K562 (cell line): Measurements from ENCODE around the gene ERGIC1. TPM values are rescaled to one million over a fixed set of nuclear protein-coding genes. Genes with fewer than 3 reads are reported as not detected.

ENCODE experiments used
- CTCFL ChIP-seq: IDR thresholded peaks from 2 replicates; pipeline ENCODE4 v1.6.1; 2011; ENCODE audit warnings: borderline replicate concordance, low read depth, mild to moderate bottlenecking, moderate library complexity, low read length; ENCODE audit not compliant: insufficient read depth, poor library complexity, severe bottlenecking
- CXXC5 ChIP-seq: fragments of 250-450 bp; sonication (Bioruptor Pico); IDR thresholded peaks from 2 replicates; pipeline ENCODE4 v1.8.0; 2022; ENCODE audit warnings: inconsistent platforms, mild to moderate bottlenecking, moderate library complexity
- FOXP1 ChIP-seq: sonication (generic); formaldehyde crosslinking; IDR thresholded peaks from 2 replicates; pipeline ENCODE4 v1.8.0; 2022; ENCODE audit warnings: mild to moderate bottlenecking, missing genetic modification reagents
- GATA2 ChIP-seq: sonication (generic); formaldehyde crosslinking; IDR thresholded peaks from 2 replicates; pipeline ENCODE4 v1.4.0; 2020; ENCODE audit warnings: mild to moderate bottlenecking, missing genetic modification reagents
- HCFC1 ChIP-seq: IDR thresholded peaks from 2 replicates; pipeline ENCODE4 v1.6.1; 2012; ENCODE audit warnings: low read depth, low read length, improper control_type of control experiment
- NBN ChIP-seq: fragments of 450-650 bp; IDR thresholded peaks from 2 replicates; pipeline ENCODE4 v1.6.1; 2016; ENCODE audit warnings: low read depth, mild to moderate bottlenecking
- NEUROD1 ChIP-seq: fragments of 150-350 bp; IDR thresholded peaks from 2 replicates; pipeline ENCODE4 v1.6.1; 2014; ENCODE audit warnings: borderline replicate concordance, low read length, low read depth; ENCODE audit not compliant: partially characterized antibody
- NFE2L1 ChIP-seq: fragments of 450-650 bp; IDR thresholded peaks from 2 replicates; pipeline ENCODE4 v1.6.1; 2016; ENCODE audit warnings: missing genetic modification characterization, low read depth, mild to moderate bottlenecking, missing compliant biosample characterization, moderate library complexity, borderline replicate concordance
- NR2C2 ChIP-seq, 2 experiments: fragments of 200-800 bp in 1 of 2; sonication (Bioruptor generic) in 1 of 2; sonication (generic) in 1 of 2; formaldehyde crosslinking in 1 of 2; IDR thresholded peaks; 2 replicates each; pipeline versions ENCODE4 v1.6.1 to v1.8.0; 2016 to 2022; ENCODE audit warnings: mild to moderate bottlenecking in 1 of 2, missing compliant biosample characterization in 1 of 2, missing genetic modification characterization in 1 of 2, missing genetic modification reagents in 1 of 2
- PHTF2 ChIP-seq: fragments of 250-450 bp; sonication (Bioruptor Pico); IDR thresholded peaks from 2 replicates; pipeline ENCODE4 v1.5.0; 2021; ENCODE audit warnings: mild to moderate bottlenecking
- POLR2G ChIP-seq: fragments of 200-400 bp; formaldehyde crosslinking; IDR thresholded peaks from 2 replicates; pipeline ENCODE4 v1.6.1; 2017; ENCODE audit warnings: low read depth, mild to moderate bottlenecking, antibody characterized with exemption, low read length, moderate library complexity
- SMARCC2 ChIP-seq: fragments of 450-650 bp; IDR thresholded peaks from 2 replicates; pipeline ENCODE4 v1.6.1; 2017; ENCODE audit warnings: antibody characterized with exemption, moderate library complexity, mild to moderate bottlenecking, low read depth
- SP1 ChIP-seq: sonication (generic); formaldehyde crosslinking; IDR thresholded peaks from 2 replicates; pipeline ENCODE4 v1.8.1; 2022; ENCODE audit warnings: mild to moderate bottlenecking, missing genetic modification reagents
- TCF3 ChIP-seq: sonication (generic); formaldehyde crosslinking; IDR thresholded peaks from 2 replicates; pipeline ENCODE4 v1.4.0; 2020; ENCODE audit warnings: mild to moderate bottlenecking, missing genetic modification reagents
- ZBTB49 ChIP-seq: sonication (generic); formaldehyde crosslinking; IDR thresholded peaks from 2 replicates; pipeline ENCODE4 v1.8.0; 2022; ENCODE audit warnings: missing genetic modification reagents, mild to moderate bottlenecking, borderline replicate concordance
- ZNF212 ChIP-seq: fragments of 450-650 bp; formaldehyde crosslinking; IDR thresholded peaks from 2 replicates; pipeline ENCODE4 v1.4.0; 2020; ENCODE audit warnings: mild to moderate bottlenecking
- ZNF224 ChIP-seq: sonication (generic); formaldehyde crosslinking; IDR thresholded peaks from 2 replicates; pipeline ENCODE4 v1.8.0; 2022; ENCODE audit warnings: mild to moderate bottlenecking, missing genetic modification reagents
- polyA plus RNA-seq, 8 experiments: library from polyadenylated mRNA; depleted of rRNA in 4 of 8; stranded (reverse) in 5 of 8; unstranded in 3 of 8; fragments of >200 nt; fragmentation: Nextera tagmentation in 2 of 8; fragmentation: Illumina TruSeq in 1 of 8; extraction: Ambion mirVana in 2 of 8; extraction: Trizol in 1 of 8; gene quantifications; 2 replicates each; pipeline versions ENCODE4 v1.2.1 to v1.2.3, GENCODE V29; 2011 to 2014; ENCODE audit warnings: inconsistent platforms in 1 of 8, missing spikeins in 1 of 8
- total RNA-seq, 7 experiments: library from RNA; depleted of rRNA in 6 of 7; stranded (reverse); fragments of >200 nt in 6 of 7; fragmentation: Illumina TruSeq in 2 of 7; extraction: Trizol in 2 of 7; gene quantifications; 2 replicates each; pipeline versions ENCODE4 v1.2.1 to v1.2.3, GENCODE V29; 2011 to 2021; ENCODE audit warnings: low replicate concordance in 1 of 7
- TF ChIP-seq, protein P1 (sequence below): fragments of 450-650 bp; IDR thresholded peaks from 2 replicates; pipeline ENCODE4 v1.6.1; 2017; ENCODE audit warnings: antibody characterized with exemption
- TF ChIP-seq, protein P2 (sequence below), 2 experiments: fragments of 250-450 bp in 1 of 2; fragments of 450-650 bp in 1 of 2; sonication (Bioruptor Pico) in 1 of 2; IDR thresholded peaks; 2 replicates each; pipeline versions ENCODE4 v1.6.1 to v1.8.0; 2016 to 2021; ENCODE audit warnings: mild to moderate bottlenecking in 2 of 2, moderate library complexity in 2 of 2, missing compliant biosample characterization in 1 of 2, missing genetic modification characterization in 1 of 2

Gene ERGIC1
- total and polyA plus RNA-seq, 9 of the 15 experiments (the other 6 are each of a cell fraction or from before 2014, with no cell fraction given) = 5.5 to 68.4 (median 36.4) TPM

- TF ChIP-seq ZBTB49 = no peak
- no peak for TF ChIP-seq NEUROD1
- TF ChIP-seq, protein P1, sequence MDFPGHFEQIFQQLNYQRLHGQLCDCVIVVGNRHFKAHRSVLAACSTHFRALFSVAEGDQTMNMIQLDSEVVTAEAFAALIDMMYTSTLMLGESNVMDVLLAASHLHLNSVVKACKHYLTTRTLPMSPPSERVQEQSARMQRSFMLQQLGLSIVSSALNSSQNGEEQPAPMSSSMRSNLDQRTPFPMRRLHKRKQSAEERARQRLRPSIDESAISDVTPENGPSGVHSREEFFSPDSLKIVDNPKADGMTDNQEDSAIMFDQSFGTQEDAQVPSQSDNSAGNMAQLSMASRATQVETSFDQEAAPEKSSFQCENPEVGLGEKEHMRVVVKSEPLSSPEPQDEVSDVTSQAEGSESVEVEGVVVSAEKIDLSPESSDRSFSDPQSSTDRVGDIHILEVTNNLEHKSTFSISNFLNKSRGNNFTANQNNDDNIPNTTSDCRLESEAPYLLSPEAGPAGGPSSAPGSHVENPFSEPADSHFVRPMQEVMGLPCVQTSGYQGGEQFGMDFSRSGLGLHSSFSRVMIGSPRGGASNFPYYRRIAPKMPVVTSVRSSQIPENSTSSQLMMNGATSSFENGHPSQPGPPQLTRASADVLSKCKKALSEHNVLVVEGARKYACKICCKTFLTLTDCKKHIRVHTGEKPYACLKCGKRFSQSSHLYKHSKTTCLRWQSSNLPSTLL = no peak
- TF ChIP-seq POLR2G = no peak
- peak; percentile 59 for TF ChIP-seq CTCFL
- TF ChIP-seq SMARCC2 = 0 out of 2 replicates have a peak, but pooled peaks have one; percentile 40
- TF ChIP-seq CXXC5 (CRISPR knock-in tag) = peak; percentile 14
- TF ChIP-seq ZNF224 (CRISPR knock-in tag) = no peak
- peak; percentile 100 for TF ChIP-seq GATA2 (CRISPR knock-in tag)
- no peak for TF ChIP-seq PHTF2
- TF ChIP-seq SP1 (CRISPR knock-in tag) = no peak
- TF ChIP-seq NFE2L1 (tag) = peak; percentile 39; the same call in 1 of the 2 replicates
- TF ChIP-seq HCFC1 = peak; percentile 21; the same call in 1 of the 2 replicates
- TF ChIP-seq, protein P2, sequence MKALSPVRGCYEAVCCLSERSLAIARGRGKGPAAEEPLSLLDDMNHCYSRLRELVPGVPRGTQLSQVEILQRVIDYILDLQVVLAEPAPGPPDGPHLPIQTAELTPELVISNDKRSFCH (CRISPR knock-in tag; IDR thresholded peaks at IDR 0.05) = no peak
- TF ChIP-seq, protein P2 (tag; IDR thresholded peaks at IDR 0.05) = no peak
- TF ChIP-seq NBN = peak; percentile 76; the same call in 1 of the 2 replicates
- TF ChIP-seq NR2C2 (CRISPR knock-in tag; IDR thresholded peaks at IDR 0.05) = no peak
- TF ChIP-seq NR2C2 (tag; IDR thresholded peaks at IDR 0.05) = 0 out of 2 replicates have a peak, but pooled peaks have one; percentile 19
- no peak for TF ChIP-seq ZNF212 (CRISPR knock-in tag)
- TF ChIP-seq FOXP1 (CRISPR knock-in tag) = no peak
- TF ChIP-seq TCF3 (CRISPR knock-in tag) = peak; percentile 15; the same call in 1 of the 2 replicates
These were observed 150.3 kb downstream of the ERGIC1 start (continued) for GRCh38 chr5:172984244-172984953.
